GM21576 (cell line): ENCODE results near the gene LTK.

ENCODE experiments used
- ATAC-seq: cut with Tn5 transposase; IDR thresholded peaks from one replicate; pipeline ENCODE4 v1.9.1; 2021; ENCODE audit warnings: mild to moderate bottlenecking, moderate library complexity; ENCODE audit not compliant: unreplicated experiment

The LTK gene

GRCh38 chr15:41499109-41499851 is 14.3 kb downstream of the LTK start:
- no peak for ATAC-seq

GRCh38 chr15:41498657-41499056 is 15.0 kb downstream of the LTK start:
- ATAC-seq, result no peak

GRCh38 chr15:41495736-41496599 is 17.7 kb downstream of the LTK start:
- no peak for ATAC-seq

GRCh38 chr15:41494922-41495735 is 18.5 kb downstream of the LTK start:
- no peak for ATAC-seq

GRCh38 chr15:41494190-41494921 is 19.3 kb downstream of the LTK start:
- peak; percentile 11 for ATAC-seq

- ATAC-seq, result no peak
These were observed 19.8 kb downstream of the LTK start for GRCh38 chr15:41493902-41494189.

GRCh38 chr15:41493205-41493901 is 20.3 kb downstream of the LTK start, which contains the start of gene ITPKA:
TSS of gene ITPKA (plus strand) at chr15:41493874. CDS start at chr15:41493928, 54 bp downstream.
- peak; percentile 55 for ATAC-seq

GRCh38 chr15:41492597-41493204 is 20.9 kb downstream of the LTK start:
- no peak for ATAC-seq

- no peak for ATAC-seq
These were observed 21.7 kb downstream of the LTK start for GRCh38 chr15:41491889-41492288.

GRCh38 chr15:41490355-41490754 is 23.3 kb downstream of the LTK start:
- ATAC-seq, result no peak

- no peak for ATAC-seq
These were observed 24.0 kb downstream of the LTK start for GRCh38 chr15:41489641-41490040.

- no peak for ATAC-seq
These were observed 25.8 kb downstream of the LTK start for GRCh38 chr15:41487802-41488201.

GRCh38 chr15:41487381-41487780 is 26.2 kb downstream of the LTK start:
- no peak for ATAC-seq

GRCh38 chr15:41486286-41486685 is 27.3 kb downstream of the LTK start:
- no peak for ATAC-seq

- no peak for ATAC-seq
These were observed 28.5 kb downstream of the LTK start for GRCh38 chr15:41484937-41485625.

GRCh38 chr15:41483519-41483918 is 30.1 kb downstream of the LTK start:
- peak; percentile 19 for ATAC-seq

GRCh38 chr15:41483115-41483514 is 30.5 kb downstream of the LTK start:
- ATAC-seq, result peak; percentile 65

GRCh38 chr15:41482110-41482877 is 31.3 kb downstream of the LTK start:
- no peak for ATAC-seq
